Measurements from ENCODE around the gene LGALS7. TPM values are rescaled to one million over a fixed set of nuclear protein-coding genes. Genes with fewer than 3 reads are reported as not detected.

LGALS7 gene
- total RNA-seq, result not detected

GRCh38 chr19:38773469-38774177 lies at the start of gene LGALS7:
Gene LGALS7, minus strand, starts transcription at chr19:38773517. Its CDS starts 25 bp downstream, at chr19:38773492.

GRCh38 chr19:38812841-38813320 lies 39.6 kb upstream of the LGALS7 start, which contains the start of gene LGALS4:
Gene LGALS4, minus strand, starts transcription at chr19:38812945. Its CDS starts 59 bp downstream, at chr19:38812886.

GRCh38 chr19:38788478-38789243 lies 15.3 kb upstream of the LGALS7 start, which contains the start of gene LGALS7B:
Gene LGALS7B, plus strand, starts transcription at chr19:38789200. Its CDS starts 27 bp downstream, at chr19:38789227.

GRCh38 chr19:38744298-38744681 lies 29.0 kb downstream of the LGALS7 start, which contains the start of gene CAPN12:
Gene CAPN12, minus strand, starts transcription at chr19:38744474. Its CDS starts 309 bp downstream, at chr19:38744165.

Small RNA genes lying within 50 kb of the gene (small RNA-seq; reads per million reads assigned to genes)
- gene RNU6-140P, result 0 to 0.09 reads per million in 2 donors

Other genes starting within 250 kb of the LGALS7 start
- gene MAP4K1, start 155.6 kb downstream of the LGALS7 start, total RNA-seq, result 1 to 10 TPM in 1 of 2 donors, under 1 TPM in 1; 0.33 to 1.4 TPM
- 100 to 1,000 TPM; 277 to 300 TPM for gene EIF3K, start 154.3 kb downstream of the LGALS7 start, total RNA-seq
- gene ACTN4, start 125.9 kb downstream of the LGALS7 start, total RNA-seq, result 100 to 1,000 TPM; 113 to 200 TPM
- not detected for gene CAPN12, start 29.0 kb downstream of the LGALS7 start, total RNA-seq
- gene LGALS7B, start 15.7 kb upstream of the LGALS7 start, total RNA-seq, result not detected
- not detected for gene LGALS4, start 39.4 kb upstream of the LGALS7 start, total RNA-seq
- 10 to 100 TPM; 36.6 to 61.3 TPM for gene ECH1, start 58.3 kb upstream of the LGALS7 start, total RNA-seq
- gene HNRNPL, start 76.5 kb upstream of the LGALS7 start, total RNA-seq, result 100 to 1,000 TPM; 191 to 265 TPM
- 1 to 10 TPM; 3.4 to 6.0 TPM for gene RINL, start 104.8 kb upstream of the LGALS7 start, total RNA-seq
- gene SIRT2, start 126.1 kb upstream of the LGALS7 start, total RNA-seq, result 10 to 100 TPM; 65.6 to 98.4 TPM
- gene NFKBIB, start 126.5 kb upstream of the LGALS7 start, total RNA-seq, result 10 to 100 TPM; 14.8 to 22.0 TPM
- not detected for gene CCER2, start 138.7 kb upstream of the LGALS7 start, total RNA-seq
- gene SARS2, start 157.2 kb upstream of the LGALS7 start, total RNA-seq, result 10 to 100 TPM; 29.3 to 34.0 TPM
- 10 to 100 TPM; 33.0 to 76.3 TPM for gene MRPS12, start 157.4 kb upstream of the LGALS7 start, total RNA-seq
- gene FBXO17, start 202.2 kb upstream of the LGALS7 start, total RNA-seq, result 10 to 100 TPM; 26.0 to 26.8 TPM